Activated T-helper 9 cell treated with anti-CD3 and anti-CD28 coated beads, Interleukin-2, amount 50 U/mL, for 16 hours (primary cell): ENCODE results near the gene IL25.

Experiments
- DNase-seq: peaks from one replicate; pipeline ENCODE4 v3.0.0-alpha.2; 2020; ENCODE audit warnings: low read depth

The IL25 gene

GRCh38 chr14:23353433-23353780, 19.2 kb upstream of the IL25 start:
- DNase-seq, result no peak

GRCh38 chr14:23354990-23355389, 17.6 kb upstream of the IL25 start:
- DNase-seq, result no peak

GRCh38 chr14:23355871-23356435, 16.7 kb upstream of the IL25 start:
- DNase-seq, result no peak

GRCh38 chr14:23356662-23357061, 15.9 kb upstream of the IL25 start:
- DNase-seq, result no peak

GRCh38 chr14:23357261-23357660, 15.3 kb upstream of the IL25 start:
- no peak for DNase-seq

- DNase-seq, result no peak
Measured at GRCh38 chr14:23358042-23358441, 14.6 kb upstream of the IL25 start.

GRCh38 chr14:23358553-23359166, 13.9 kb upstream of the IL25 start:
- DNase-seq, result no peak

GRCh38 chr14:23359167-23359626, 13.4 kb upstream of the IL25 start:
- DNase-seq, result no peak

GRCh38 chr14:23359722-23360447, 12.7 kb upstream of the IL25 start:
- no peak for DNase-seq

- no peak for DNase-seq
Measured at GRCh38 chr14:23360496-23360895, 12.1 kb upstream of the IL25 start.

GRCh38 chr14:23361320-23361719, 11.3 kb upstream of the IL25 start:
- no peak for DNase-seq

- no peak for DNase-seq
Measured at GRCh38 chr14:23361763-23362162, 10.8 kb upstream of the IL25 start.

GRCh38 chr14:23362200-23362599, 10.4 kb upstream of the IL25 start:
- no peak for DNase-seq

GRCh38 chr14:23364164-23365035, 8.2 kb upstream of the IL25 start:
- no peak for DNase-seq

GRCh38 chr14:23365036-23365731, 7.4 kb upstream of the IL25 start, which contains the start of gene EFS:
Gene EFS (minus strand): TSS chr14:23365172. CDS start chr14:23365025, 147 bp downstream.
- DNase-seq, result no peak

GRCh38 chr14:23365732-23366425, 6.7 kb upstream of the IL25 start:
- no peak for DNase-seq

- no peak for DNase-seq
Measured at GRCh38 chr14:23366426-23366921, 6.1 kb upstream of the IL25 start.

- DNase-seq, result no peak
Measured at GRCh38 chr14:23370221-23370620, 2.4 kb upstream of the IL25 start.

- no peak for DNase-seq
Measured at GRCh38 chr14:23371865-23372264, 744 bp upstream of the IL25 start.

GRCh38 chr14:23373041-23373440, 432 bp downstream of the IL25 start:
- DNase-seq, result no peak
